Testis (tissue), 2 donors: ENCODE measurements around the gene GALNT9.

Experiments
- CTCF ChIP-seq, 3 experiments: fragments of 450-650 bp in 2 of 3; fragments of 200-600 bp in 1 of 3; sonication (generic) in 1 of 3; IDR thresholded peaks; one replicate each; pipeline ENCODE4 v1.5.1; 2016 to 2019; ENCODE audit warnings: antibody characterized with exemption in 3 of 3, mild to moderate bottlenecking in 2 of 3, moderate library complexity in 1 of 3
- POLR2A ChIP-seq: fragments of 450-650 bp; IDR thresholded peaks from one replicate; pipeline ENCODE4 v1.6.1; 2017; ENCODE audit warnings: antibody characterized with exemption, mild to moderate bottlenecking, moderate library complexity

DNA sequence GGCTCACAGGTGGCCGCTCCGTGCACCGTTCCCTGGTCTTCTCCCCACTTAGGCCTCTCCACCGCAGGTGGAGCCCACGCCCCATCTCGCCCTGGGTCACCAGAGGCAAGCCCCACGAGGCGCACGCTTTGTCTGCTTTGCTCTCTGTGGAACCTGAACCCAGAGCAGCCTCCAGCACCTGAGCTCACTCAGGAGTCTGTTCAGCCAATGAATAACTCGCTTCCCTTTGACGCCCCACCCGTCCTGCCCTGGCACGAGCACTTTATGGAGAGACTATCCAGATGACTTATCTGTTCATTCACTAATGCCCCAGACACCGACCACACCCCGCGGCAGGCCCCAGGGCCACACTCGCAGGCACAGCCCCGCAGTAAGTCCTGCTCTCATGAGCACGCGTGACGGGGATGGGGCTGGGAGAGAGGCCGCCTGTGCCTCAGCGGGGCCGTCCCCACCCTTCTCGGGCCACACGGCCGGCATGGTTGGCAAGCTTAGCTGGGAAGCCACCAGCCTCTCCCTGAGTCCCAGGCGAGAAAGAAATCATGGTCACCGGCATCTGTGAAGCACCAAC, 100.1 kb downstream of the GALNT9 start:
- no peak for TF ChIP-seq POLR2A
- no peak for TF ChIP-seq CTCF (IDR thresholded peaks at IDR 0.05)
